GM12872 (cell line): ENCODE data around the gene SYT3.

Experiments used
- TF ChIP-seq, protein P1 (sequence below): IDR thresholded peaks from 3 replicates; pipeline ENCODE4 v1.5.1; 2011; ENCODE audit warnings: low read depth, mild to moderate bottlenecking, low read length, moderate library complexity; ENCODE audit not compliant: insufficient read depth

SYT3 gene

DNA sequence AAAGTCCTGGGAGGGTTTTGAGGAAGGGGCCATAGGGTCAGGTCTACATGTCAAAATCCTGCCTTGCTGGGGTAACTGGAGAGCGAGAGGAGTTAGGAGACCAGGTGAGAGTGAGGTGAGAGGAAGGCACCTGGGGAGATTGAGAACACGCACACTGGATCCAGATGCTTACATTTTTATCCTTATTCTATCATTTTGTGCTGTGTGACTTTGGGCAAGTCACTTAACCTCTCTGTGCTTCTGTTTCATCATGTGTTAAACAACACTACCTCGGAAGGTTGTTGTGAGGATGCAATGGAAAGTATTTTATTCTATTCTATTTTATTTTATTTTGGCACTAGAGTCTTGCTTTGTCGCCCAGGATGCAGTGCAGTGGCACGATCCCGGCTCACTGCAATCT is 13.0 kb upstream of the SYT3 start:
- TF ChIP-seq, protein P1, sequence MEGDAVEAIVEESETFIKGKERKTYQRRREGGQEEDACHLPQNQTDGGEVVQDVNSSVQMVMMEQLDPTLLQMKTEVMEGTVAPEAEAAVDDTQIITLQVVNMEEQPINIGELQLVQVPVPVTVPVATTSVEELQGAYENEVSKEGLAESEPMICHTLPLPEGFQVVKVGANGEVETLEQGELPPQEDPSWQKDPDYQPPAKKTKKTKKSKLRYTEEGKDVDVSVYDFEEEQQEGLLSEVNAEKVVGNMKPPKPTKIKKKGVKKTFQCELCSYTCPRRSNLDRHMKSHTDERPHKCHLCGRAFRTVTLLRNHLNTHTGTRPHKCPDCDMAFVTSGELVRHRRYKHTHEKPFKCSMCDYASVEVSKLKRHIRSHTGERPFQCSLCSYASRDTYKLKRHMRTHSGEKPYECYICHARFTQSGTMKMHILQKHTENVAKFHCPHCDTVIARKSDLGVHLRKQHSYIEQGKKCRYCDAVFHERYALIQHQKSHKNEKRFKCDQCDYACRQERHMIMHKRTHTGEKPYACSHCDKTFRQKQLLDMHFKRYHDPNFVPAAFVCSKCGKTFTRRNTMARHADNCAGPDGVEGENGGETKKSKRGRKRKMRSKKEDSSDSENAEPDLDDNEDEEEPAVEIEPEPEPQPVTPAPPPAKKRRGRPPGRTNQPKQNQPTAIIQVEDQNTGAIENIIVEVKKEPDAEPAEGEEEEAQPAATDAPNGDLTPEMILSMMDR, result no peak

- TF ChIP-seq, protein P1, result no peak
These were observed 11.5 kb upstream of the SYT3 start for GRCh38 chr19:50651174-50651573.

- TF ChIP-seq, protein P1, result no peak
These were observed 10.0 kb upstream of the SYT3 start, which contains the start of gene C19orf81 for GRCh38 chr19:50649433-50650391. Gene C19orf81, plus strand, starts transcription at chr19:50649445. Its CDS starts 0 bp downstream, at chr19:50649445.

GRCh38 chr19:50648659-50649058 is 9.0 kb upstream of the SYT3 start:
- TF ChIP-seq, protein P1, result no peak

- TF ChIP-seq, protein P1, result no peak
These were observed 8.4 kb upstream of the SYT3 start for GRCh38 chr19:50647879-50648615.

DNA sequence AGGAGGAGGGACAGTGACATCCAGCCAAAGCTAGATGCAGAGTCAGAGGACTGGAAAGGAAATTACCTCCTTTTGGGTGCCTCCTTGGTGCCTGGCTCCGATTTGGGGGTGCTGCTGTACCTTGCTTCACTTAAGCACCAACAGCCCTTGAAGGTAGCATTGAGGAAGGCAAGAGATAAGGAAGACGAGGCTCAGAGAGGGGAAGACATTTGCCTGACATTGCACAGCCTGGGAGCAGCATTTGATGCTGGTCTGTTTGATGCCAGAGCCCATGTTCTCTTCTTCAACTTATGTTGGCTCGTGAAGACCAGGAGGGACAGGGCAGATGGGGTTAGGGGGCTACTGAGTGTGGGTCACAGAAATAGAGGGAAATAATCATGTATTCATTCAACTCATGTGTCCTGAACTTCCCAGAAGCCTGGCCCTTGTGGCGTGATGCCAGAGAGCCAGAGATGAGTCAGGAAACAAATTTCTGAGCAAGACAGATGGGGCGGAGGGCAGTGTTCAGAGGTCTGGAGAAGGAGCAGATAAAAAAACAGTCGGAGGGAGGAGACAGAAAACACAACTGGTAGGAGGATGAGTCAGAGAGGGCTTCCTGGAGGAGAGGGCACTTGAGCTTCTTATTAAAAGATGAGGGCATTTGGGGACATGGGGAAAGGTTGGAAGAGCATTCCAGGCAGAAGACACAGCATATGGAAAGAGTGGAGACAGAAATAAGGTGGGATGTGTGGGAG is 6.6 kb upstream of the SYT3 start:
- TF ChIP-seq, protein P1, result no peak

DNA sequence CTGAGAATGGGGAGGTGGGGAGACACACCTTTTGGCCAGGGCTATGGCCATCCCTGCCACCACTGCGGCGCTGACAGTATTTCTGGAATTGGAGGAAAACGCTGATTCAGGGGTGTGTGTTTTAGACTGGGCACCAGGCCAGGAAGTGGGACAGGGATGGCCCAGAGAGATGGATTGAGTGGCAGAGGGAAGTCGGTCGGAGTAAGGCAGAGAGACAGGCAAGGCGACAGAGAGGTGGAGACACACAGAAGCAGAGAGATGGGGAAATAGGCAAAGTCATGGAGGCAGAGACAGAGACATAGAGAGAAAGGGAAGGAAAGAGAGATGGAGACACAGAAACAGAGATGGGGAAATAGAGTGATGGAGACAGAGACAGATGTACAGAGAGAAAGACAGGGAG is 5.4 kb upstream of the SYT3 start:
- TF ChIP-seq, protein P1, result no peak
